H9 (cell line): Measurements from ENCODE around the gene NUP54. TPM values are rescaled to one million over a fixed set of nuclear protein-coding genes. Genes with fewer than 3 reads are reported as not detected.

Experiments used
- DNase-seq: peaks from one replicate; pipeline ENCODE4 v3.0.0-alpha.2; 2017
- H2AFZ ChIP-seq: one replicate; pipeline ENCODE4 v1.6.1; 2013; ENCODE audit warnings: mild to moderate bottlenecking, low read length, control low read depth, moderate library complexity
- H2AK5ac ChIP-seq: 2 replicates; pipeline ENCODE4 v1.6.1; 2013; ENCODE audit warnings: low read length, control low read depth, mixed read lengths; ENCODE audit not compliant: insufficient read length
- H2BK120ac ChIP-seq: one replicate; pipeline ENCODE4 v1.6.1; 2013; ENCODE audit warnings: low read depth, mild to moderate bottlenecking, low read length, control low read depth, inconsistent platforms; ENCODE audit not compliant: poor library complexity, severe bottlenecking
- H2BK12ac ChIP-seq: 2 replicates; pipeline ENCODE4 v1.6.1; 2013; ENCODE audit warnings: low read length, control low read depth, mixed read lengths, low read depth; ENCODE audit not compliant: insufficient read length
- H2BK15ac ChIP-seq: 2 replicates; pipeline ENCODE4 v1.6.1; 2013; ENCODE audit warnings: low read depth, low read length, control low read depth
- H2BK20ac ChIP-seq: one replicate; pipeline ENCODE4 v1.6.1; 2013; ENCODE audit warnings: low read depth, mild to moderate bottlenecking, low read length, control low read depth, inconsistent platforms; ENCODE audit not compliant: poor library complexity, severe bottlenecking
- H2BK5ac ChIP-seq: 2 replicates; pipeline ENCODE4 v1.6.1; 2013; ENCODE audit warnings: low read length, control low read depth, mixed read lengths; ENCODE audit not compliant: insufficient read length
- H3K14ac ChIP-seq: 2 replicates; pipeline ENCODE4 v1.6.1; 2013; ENCODE audit warnings: low read length, control low read depth; ENCODE audit not compliant: insufficient read depth
- H3K18ac ChIP-seq: 2 replicates; pipeline ENCODE4 v1.6.1; 2013; ENCODE audit warnings: low read depth, mild to moderate bottlenecking, mixed read lengths, low read length, control low read depth; ENCODE audit not compliant: insufficient read length
- H3K23ac ChIP-seq: 2 replicates; pipeline ENCODE4 v1.6.1; 2013; ENCODE audit warnings: low read length, control low read depth, mixed read lengths, low read depth; ENCODE audit not compliant: insufficient read length
- H3K23me2 ChIP-seq: 2 replicates; pipeline ENCODE4 v1.6.1; 2013; ENCODE audit warnings: low read depth, mild to moderate bottlenecking, mixed read lengths, low read length, control low read depth; ENCODE audit not compliant: insufficient read length, poor library complexity, severe bottlenecking
- H3K27ac ChIP-seq: 2 replicates; pipeline ENCODE4 v1.5.1; 2013; ENCODE audit warnings: low read length, control low read depth, mixed read lengths, low read depth; ENCODE audit not compliant: insufficient read length
- H3K27me3 ChIP-seq: 2 replicates; pipeline ENCODE4 v1.6.1; 2013; ENCODE audit warnings: low read length, control low read depth, inconsistent platforms; ENCODE audit not compliant: insufficient read depth
- H3K4ac ChIP-seq: 2 replicates; pipeline ENCODE4 v1.6.1; 2013; ENCODE audit warnings: low read depth, mild to moderate bottlenecking, control low read depth, inconsistent platforms, low read length, moderate library complexity
- H3K4me1 ChIP-seq: 2 replicates; pipeline ENCODE4 v1.6.1; 2013; ENCODE audit warnings: low read length, control low read depth, inconsistent platforms; ENCODE audit not compliant: insufficient read depth
- H3K4me2 ChIP-seq: 2 replicates; pipeline ENCODE4 v1.6.1; 2013; ENCODE audit warnings: low read length, control low read depth, mixed read lengths; ENCODE audit not compliant: insufficient read length, insufficient read depth
- H3K56ac ChIP-seq: 2 replicates; pipeline ENCODE4 v1.6.1; 2013; ENCODE audit warnings: low read depth, mild to moderate bottlenecking, mixed read lengths, low read length, control low read depth; ENCODE audit not compliant: insufficient read length
- H3K79me1 ChIP-seq: 2 replicates; pipeline ENCODE4 v1.6.1; 2013; ENCODE audit warnings: low read depth, mild to moderate bottlenecking, moderate library complexity, low read length, control low read depth, inconsistent platforms; ENCODE audit not compliant: insufficient read depth, poor library complexity, severe bottlenecking
- H3K79me2 ChIP-seq: 2 replicates; pipeline ENCODE4 v1.6.1; 2013; ENCODE audit warnings: low read length, control low read depth, inconsistent platforms; ENCODE audit not compliant: insufficient read depth
- H3K9ac ChIP-seq: 2 replicates; pipeline ENCODE4 v1.6.1; 2013; ENCODE audit warnings: low read length, control low read depth, mixed read lengths; ENCODE audit not compliant: insufficient read length; ENCODE audit errors: extremely low read depth
- H3K9me3 ChIP-seq: one replicate; pipeline ENCODE4 v1.6.1; 2013; ENCODE audit warnings: low read depth, low read length, inconsistent platforms; ENCODE audit not compliant: control insufficient read depth
- H3T11ph ChIP-seq: one replicate; pipeline ENCODE4 v1.6.1; 2013; ENCODE audit warnings: mild to moderate bottlenecking, low read length, control low read depth, inconsistent platforms
- H4K20me1 ChIP-seq: one replicate; pipeline ENCODE4 v1.6.1; 2013; ENCODE audit not compliant: control insufficient read depth, insufficient read length, insufficient read depth
- H4K5ac ChIP-seq: 2 replicates; pipeline ENCODE4 v1.6.1; 2013; ENCODE audit warnings: low read depth, mild to moderate bottlenecking, mixed read lengths, low read length, control low read depth; ENCODE audit not compliant: insufficient read length
- H4K8ac ChIP-seq: replicated peaks from 2 replicates; pipeline ENCODE4 v1.6.1; 2013; ENCODE audit warnings: low read length, control low read depth, mixed read lengths, low read depth; ENCODE audit not compliant: insufficient read length
- H4K91ac ChIP-seq: 2 replicates; pipeline ENCODE4 v1.6.1; 2013; ENCODE audit warnings: low read depth, mild to moderate bottlenecking, moderate library complexity, mixed read lengths, low read length, control low read depth; ENCODE audit not compliant: insufficient read length
- H3K27ac Mint-ChIP-seq, 3 experiments: 2 replicates in 2 of 3; 3 replicates in 1 of 3; pipeline ENCODE4 v1.8.0; 2020 to 2021; ENCODE audit warnings: mixed read lengths in 3 of 3, mild to moderate bottlenecking in 1 of 3, moderate library complexity in 1 of 3
- H3K27me3 Mint-ChIP-seq: 2 replicates; pipeline ENCODE4 v1.8.0; 2021; ENCODE audit warnings: low read depth, mild to moderate bottlenecking, moderate library complexity, mixed read lengths
- H3K36me3 Mint-ChIP-seq, 3 experiments: 2 replicates in 2 of 3; 3 replicates in 1 of 3; pipeline ENCODE4 v1.8.0; 2020 to 2021; ENCODE audit warnings: low read depth in 3 of 3, mixed read lengths in 3 of 3; ENCODE audit not compliant: insufficient read depth in 1 of 3
- H3K4me1 Mint-ChIP-seq, 2 experiments: 2 replicates each; pipeline ENCODE4 v1.8.0; 2020; ENCODE audit warnings: mixed read lengths in 2 of 2
- H3K4me3 Mint-ChIP-seq, 2 experiments: 2 replicates in 1 of 2; 3 replicates in 1 of 2; pipeline ENCODE4 v1.8.0; 2020 to 2021; ENCODE audit warnings: mild to moderate bottlenecking in 2 of 2, mixed read lengths in 2 of 2, moderate library complexity in 1 of 2
- H3K9me3 Mint-ChIP-seq, 2 experiments: 2 replicates in 1 of 2; 3 replicates in 1 of 2; pipeline ENCODE4 v1.8.0; 2020; ENCODE audit warnings: mild to moderate bottlenecking in 2 of 2, mixed read lengths in 2 of 2, moderate library complexity in 1 of 2
- WGBS: extraction: QIAGEN DNeasy Blood & Tissue Kit; methylation state at CpG from one replicate; pipeline ENCODE4 v1.1.7; 2013; ENCODE audit warnings: missing lambda C conversion rate, low lambda C conversion rate, mixed read lengths; ENCODE audit not compliant: insufficient read length; ENCODE audit errors: extremely low coverage; 5-methylcytosine and 5-hydroxymethylcytosine counted together
- total RNA-seq: library from RNA; stranded (reverse); gene quantifications from 2 replicates; pipeline ENCODE4 v1.2.1, GENCODE V29; 2021
- TF ChIP-seq, protein P1 (sequence below): fragments of 200-600 bp; sonication (generic); conservative IDR thresholded peaks from 3 replicates; pipeline ENCODE4 v1.8.0; 2021; ENCODE audit warnings: antibody characterized with exemption, mild to moderate bottlenecking

NUP54 gene
- total RNA-seq, 1 experiment from 2014 or later, result 129 TPM

DNA sequence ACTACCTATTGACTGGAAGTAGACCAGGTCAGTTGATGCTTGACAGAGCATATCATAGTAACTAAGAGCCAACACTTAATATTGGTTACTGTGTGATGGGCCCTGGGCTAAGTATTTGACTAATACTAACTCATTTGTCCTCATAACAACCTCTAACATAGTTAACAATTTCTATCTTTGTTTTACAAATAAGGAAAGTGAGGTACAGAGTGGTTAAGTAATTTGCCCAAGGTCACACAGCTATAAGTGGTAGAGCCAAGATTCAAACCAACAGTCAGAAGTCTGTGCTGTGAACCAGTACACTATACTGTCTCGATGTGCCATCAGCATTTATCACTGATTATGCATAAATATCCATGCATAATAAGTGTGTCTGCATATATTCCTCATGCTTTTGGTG is 27.1 kb upstream of the NUP54 start:
- Histone ChIP-seq H3K4me1 (no peaks in the 10 kb centered on the region), H4K8ac (no peak overlapping the region), H3K27me3 (no peaks in the 10 kb centered on the region), H2BK5ac (no peak overlapping the region), H3K56ac (no peak overlapping the region), H4K5ac (no peak overlapping the region), H3K14ac (no peak overlapping the region), H4K91ac (no peak overlapping the region), H3K18ac (no peak overlapping the region), H3K4me2 (no peak overlapping the region), H2BK12ac (no peak overlapping the region), H2BK15ac (no peak overlapping the region), H3K9me3 (no peaks in the 10 kb centered on the region), H3K23ac (no peak overlapping the region), H3K9ac (no peak overlapping the region), H3K79me1 (no peaks in the 10 kb centered on the region), H2BK120ac (no peak overlapping the region), H3K27ac (no peak overlapping the region), H3K23me2 (no peaks in the 10 kb centered on the region), H2AFZ (no peak overlapping the region), H2AK5ac (no peak overlapping the region), H4K20me1 (no peaks in the 10 kb centered on the region), H3K4ac (no peak overlapping the region), H3K79me2 (no peaks in the 10 kb centered on the region), H2BK20ac (no peak overlapping the region), H3T11ph (no peak overlapping the region)
- no peak for DNase-seq
- no peaks in the 10 kb centered on the region for H3K27me3 Mint-ChIP-seq
- peaks cover 3 to 21% (median 19%) of the 10 kb centered on the region in 3 experiments; a peak in 5 of 7 replicates for H3K36me3 Mint-ChIP-seq
- no CpG with 5 or more reads among the region's 1 CpG for WGBS
- TF ChIP-seq, protein P1, sequence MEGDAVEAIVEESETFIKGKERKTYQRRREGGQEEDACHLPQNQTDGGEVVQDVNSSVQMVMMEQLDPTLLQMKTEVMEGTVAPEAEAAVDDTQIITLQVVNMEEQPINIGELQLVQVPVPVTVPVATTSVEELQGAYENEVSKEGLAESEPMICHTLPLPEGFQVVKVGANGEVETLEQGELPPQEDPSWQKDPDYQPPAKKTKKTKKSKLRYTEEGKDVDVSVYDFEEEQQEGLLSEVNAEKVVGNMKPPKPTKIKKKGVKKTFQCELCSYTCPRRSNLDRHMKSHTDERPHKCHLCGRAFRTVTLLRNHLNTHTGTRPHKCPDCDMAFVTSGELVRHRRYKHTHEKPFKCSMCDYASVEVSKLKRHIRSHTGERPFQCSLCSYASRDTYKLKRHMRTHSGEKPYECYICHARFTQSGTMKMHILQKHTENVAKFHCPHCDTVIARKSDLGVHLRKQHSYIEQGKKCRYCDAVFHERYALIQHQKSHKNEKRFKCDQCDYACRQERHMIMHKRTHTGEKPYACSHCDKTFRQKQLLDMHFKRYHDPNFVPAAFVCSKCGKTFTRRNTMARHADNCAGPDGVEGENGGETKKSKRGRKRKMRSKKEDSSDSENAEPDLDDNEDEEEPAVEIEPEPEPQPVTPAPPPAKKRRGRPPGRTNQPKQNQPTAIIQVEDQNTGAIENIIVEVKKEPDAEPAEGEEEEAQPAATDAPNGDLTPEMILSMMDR, result no peak
- H3K9me3 Mint-ChIP-seq, result no peaks in the 10 kb centered on the region
- no peak overlapping the region for H3K4me3 Mint-ChIP-seq
- no peaks in the 10 kb centered on the region for H3K4me1 Mint-ChIP-seq
- H3K27ac Mint-ChIP-seq, result no peak overlapping the region
